PC-3 (cell line): Measurements from ENCODE around the gene ARFGEF2.

Experiments
- CTCF ChIP-seq: fragments of 300-600 bp; sonication (generic); conservative IDR thresholded peaks from 2 replicates; pipeline ENCODE4 v1.5.1; 2017; ENCODE audit warnings: antibody characterized with exemption, low read depth, mild to moderate bottlenecking, low read length
- EZH2 ChIP-seq: fragments of 300-600 bp; sonication (generic); IDR thresholded peaks from one replicate; pipeline ENCODE4 v1.6.1; 2017; ENCODE audit warnings: antibody characterized with exemption, mild to moderate bottlenecking, low read length; ENCODE audit not compliant: unreplicated experiment
- EZH2phosphoT487 ChIP-seq: fragments of 300-600 bp; sonication (generic); IDR thresholded peaks from 2 replicates; pipeline ENCODE4 v1.6.1; 2018; ENCODE audit warnings: mild to moderate bottlenecking, antibody characterized with exemption, low read length, borderline replicate concordance

- TF ChIP-seq CTCF (no peak), EZH2 (no peak), EZH2phosphoT487 (no peak)
Observed at GRCh38 chr20:48972816-48973215, 51.3 kb downstream of the ARFGEF2 start.
